Retina (tissue), 1 donor: ENCODE data around the gene NEURL3.
"Not testable (repeated sequence)": the region's sequence is repeated elsewhere in the genome, so short reads cannot be mapped to it uniquely, and the experiment has no call there.

Source experiments
- DNase-seq: peaks from one replicate; pipeline ENCODE4 v3.0.0-alpha.2; 2016

Gene NEURL3

DNA sequence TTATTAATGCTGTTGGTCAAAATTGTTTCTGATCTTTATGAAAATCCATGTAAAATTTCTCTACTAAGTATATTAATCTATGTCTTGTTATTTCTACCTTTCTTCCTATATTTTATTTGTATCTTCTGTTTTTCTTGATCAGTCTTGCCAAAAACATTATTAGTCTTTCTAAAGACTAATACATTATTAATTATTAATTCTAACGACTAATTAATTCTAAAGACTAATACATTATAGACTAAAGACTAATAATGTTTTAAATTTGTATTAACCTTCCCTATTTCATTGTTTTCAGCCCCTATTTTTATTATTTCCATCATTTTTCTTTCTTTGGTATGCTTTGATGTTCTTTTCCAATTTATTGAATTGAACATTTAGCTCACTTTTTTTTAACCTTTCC lies 27.7 kb downstream of the NEURL3 start:
- no peak for DNase-seq

DNA sequence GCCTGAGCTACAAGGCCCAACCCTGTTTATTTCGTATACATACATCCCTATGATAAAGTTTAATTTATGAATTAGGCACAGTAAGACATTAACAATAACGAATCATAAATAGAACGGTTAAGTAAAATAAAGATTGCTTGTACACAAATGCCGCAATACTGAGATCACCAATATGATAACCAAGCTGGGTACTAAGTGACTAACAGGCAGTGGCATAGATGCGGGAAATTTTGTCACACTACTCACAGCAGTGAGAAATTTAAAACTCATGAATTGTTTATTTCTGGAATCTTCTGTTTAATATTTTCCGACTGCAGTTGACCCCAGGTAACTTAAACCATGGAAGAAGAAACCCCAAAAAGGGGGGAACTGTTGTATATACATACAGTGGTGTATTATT lies 33.4 kb downstream of the NEURL3 start:
- DNase-seq = no peak

DNA sequence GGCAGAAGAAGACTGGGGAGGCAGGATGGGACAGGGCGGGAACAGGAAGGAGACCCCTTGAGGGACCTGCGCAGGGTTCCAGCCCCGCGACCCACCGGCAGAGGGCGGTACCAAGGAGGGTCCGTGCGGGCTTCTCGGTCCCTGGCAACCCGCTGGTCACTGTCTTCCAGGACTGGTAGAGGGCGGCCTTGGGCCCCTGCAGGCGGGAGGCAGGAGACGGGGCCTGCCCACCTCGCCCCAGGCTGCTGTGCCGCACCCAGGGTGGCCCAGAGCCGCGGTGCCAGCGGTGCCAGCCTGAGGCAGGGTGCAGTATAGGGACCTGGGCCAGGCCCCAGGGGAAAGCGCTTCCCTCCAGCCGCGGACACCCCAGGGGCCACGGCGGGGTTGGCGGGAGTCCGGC lies 34.5 kb downstream of the NEURL3 start:
- DNase-seq = peak; percentile 54

DNA sequence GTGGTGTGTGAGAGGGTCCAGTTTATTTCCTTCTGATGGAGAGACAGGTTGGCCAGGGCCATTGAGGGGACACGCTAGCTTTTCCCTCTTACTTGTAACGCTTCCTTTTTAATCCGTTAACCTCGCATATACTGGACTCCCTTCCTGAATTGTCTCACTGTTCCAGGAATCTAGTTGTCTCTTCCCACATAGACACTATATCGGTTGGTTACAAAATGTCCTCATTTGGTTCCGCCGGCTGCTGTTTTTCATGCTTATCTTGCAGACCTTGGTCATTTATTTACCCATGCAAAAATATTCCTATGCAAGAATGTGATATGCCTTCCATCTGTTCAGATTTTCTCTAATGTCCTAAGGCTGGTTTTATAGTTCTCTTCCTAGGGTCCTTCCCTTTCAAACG lies 35.0 kb downstream of the NEURL3 start:
- DNase-seq = no peak

DNA sequence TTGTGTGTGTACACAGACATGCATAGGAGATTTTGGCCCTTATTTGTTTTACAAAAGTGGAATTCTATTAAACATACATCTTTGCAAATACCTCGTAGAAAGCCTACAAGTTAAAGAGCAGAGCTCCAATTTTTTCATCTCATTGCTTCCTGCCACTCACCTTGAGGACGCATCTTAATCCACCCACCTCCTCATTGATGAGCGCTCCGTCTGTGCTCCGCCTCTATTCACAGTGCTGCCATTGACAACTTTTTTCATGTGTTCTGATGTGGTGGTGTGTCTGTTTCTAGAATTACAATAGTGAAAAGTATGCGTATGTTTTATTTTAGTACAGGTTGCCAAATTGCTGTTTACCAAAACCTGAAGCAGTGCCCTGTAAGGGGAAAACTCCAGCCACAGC lies 36.3 kb downstream of the NEURL3 start:
- DNase-seq = no peak

DNA sequence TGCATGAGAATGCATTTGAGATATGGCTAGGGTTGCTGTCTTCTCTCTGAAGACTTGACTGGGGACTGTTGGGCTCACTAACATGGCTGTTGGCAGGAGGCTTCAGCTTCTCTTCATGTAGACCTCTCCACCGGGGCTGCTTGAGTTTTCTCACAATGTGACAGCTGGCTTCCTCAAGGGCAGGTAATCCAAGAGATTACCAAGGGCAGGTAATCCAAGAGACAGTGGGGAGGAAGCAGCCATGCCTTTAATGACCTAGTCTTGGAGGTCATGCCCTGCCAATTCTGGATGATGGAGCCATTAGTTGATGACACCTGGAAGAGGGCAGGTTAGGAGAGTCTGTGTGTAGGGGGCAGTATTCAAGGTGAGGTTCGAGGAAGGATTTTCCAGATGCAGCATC lies 40.5 kb downstream of the NEURL3 start:
- DNase-seq = no peak

DNA sequence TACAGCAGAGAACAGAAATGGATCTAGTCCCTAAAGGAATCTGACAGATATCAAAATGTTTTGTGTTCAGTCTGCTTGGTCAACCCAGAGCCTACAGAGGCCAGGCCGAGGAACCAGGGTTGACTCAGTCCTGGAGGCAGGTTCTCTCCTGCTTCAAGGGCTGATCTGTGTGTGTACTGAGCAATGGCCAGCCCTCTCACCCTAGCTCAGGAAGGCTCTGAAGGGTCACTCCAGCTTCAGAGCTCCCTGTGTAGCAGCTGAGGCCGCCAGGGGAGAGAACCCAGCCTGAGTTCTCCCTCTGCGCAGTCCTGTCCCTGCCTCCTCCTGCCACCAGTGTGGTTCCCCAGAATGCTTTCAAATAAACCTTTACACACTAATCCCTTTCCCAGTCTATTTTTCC lies 41.1 kb downstream of the NEURL3 start:
- DNase-seq = no peak

DNA sequence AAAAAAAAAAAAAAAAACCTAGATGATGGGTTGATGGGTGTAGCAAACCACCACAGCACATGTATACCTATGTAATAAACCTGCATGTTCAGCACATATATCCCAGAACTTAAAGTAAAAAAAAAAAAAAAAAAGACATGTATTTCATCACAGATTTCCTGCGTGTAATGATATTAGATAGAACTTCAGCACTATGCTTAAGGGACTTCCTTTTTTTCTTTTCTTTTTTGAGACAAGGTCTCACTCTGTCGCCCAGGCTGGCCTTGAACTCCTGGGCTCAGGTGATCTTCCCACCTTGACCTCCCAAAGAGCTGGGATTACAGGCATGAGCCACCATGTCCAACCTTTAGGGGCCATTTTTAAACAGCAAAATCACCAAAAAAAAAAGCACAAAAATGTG lies 42.0 kb downstream of the NEURL3 start:
- DNase-seq = no peak

DNA sequence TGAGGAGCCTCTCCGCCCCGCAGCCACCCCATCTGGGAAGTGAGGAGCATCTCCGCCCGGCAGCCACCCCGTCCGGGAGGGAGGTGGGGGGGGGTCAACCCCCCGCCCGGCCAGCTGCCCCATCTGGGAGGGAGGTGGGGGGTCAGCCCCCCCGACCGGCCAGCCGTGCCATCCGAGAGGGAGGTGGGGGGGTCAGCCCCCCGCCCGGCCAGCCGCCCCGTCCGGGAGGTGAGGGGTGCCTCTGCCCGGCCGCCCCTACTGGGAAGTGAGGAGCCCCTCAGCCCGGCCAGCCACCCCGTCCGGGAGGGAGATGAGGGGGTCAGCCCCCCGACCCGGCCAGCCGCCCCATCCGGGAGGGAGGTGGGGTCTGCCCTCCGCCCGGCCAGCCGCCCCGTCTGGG lies 43.5 kb downstream of the NEURL3 start:
- not testable (repeated sequence) for DNase-seq

DNA sequence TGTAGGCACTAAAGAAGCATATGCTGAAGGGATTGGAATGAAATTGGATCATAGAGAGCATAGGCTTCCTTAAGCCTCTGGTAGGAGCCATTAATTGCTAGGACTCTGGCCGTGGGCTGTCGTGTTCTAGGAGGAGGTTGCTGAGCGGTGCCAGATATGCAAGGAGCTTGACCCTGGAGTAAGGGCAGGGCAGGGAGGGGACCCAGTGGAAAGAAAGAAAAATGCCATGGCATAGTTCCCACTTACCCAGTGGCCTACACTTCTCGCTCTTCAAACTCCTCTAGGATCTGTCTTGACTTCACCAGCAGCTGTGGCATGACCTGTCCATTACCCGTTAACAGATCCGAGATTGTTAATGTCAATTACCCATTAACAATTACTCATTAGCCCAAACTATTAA lies 53.1 kb downstream of the NEURL3 start:
- DNase-seq = peak; percentile 29

DNA sequence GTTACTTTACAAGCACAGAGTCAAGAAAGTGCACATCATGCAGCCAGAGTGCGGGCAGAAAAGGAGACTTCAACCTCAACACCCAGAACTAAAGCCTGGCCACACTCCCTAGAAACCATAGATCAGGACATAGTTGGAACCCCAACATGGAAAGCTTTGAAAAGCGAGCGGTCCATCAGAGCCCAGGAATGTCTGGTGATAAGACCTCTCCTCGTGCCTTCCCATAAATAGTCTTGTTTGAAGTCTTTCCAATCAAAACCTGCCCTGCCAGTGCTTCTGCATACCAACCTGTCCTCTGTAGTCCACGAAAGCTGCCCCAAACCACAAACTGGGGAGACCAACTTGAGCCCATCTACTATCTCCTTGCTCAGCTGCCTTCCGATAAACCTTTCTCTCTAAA lies 55.5 kb downstream of the NEURL3 start:
- no peak for DNase-seq

DNA sequence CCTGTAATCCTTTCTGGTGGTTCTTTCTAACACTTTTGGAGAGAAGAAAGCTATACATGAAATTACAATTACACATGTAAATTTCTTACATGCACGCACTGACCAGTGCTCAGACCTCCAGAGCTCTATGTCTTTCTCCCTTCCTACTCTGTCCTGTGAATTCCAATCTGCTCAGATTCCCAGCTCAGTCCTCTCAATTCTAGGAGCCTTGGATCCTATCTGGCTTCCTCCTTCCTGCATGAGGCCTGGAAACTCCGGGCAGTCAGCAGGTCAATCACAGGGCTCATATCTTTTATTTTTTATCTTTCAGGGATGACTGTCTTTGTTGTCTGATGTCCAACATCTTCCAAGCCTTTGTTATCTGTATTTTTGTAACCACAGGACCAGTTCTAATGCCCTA lies 56.0 kb downstream of the NEURL3 start:
- DNase-seq = no peak

DNA sequence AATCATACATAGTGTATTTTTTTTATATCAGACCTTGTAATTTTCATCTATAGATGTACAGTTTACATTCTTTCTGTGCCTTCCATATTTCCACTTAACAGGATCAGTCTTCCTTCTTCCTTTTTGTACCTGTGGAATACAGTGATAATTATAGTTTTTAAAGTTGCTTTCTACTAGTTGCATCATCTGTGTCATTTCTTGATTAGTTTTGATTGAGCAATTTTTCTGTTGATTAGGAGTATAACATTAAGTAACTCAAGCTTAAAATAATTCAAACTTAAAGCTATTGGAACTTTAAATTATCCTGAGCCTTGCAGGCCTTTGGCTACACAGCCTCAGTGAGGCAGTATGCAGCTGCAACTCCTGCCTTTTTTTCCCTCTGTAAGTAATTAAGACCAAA lies 57.4 kb downstream of the NEURL3 start:
- no peak for DNase-seq
